HL-60 (cell line): ENCODE measurements around the gene GNA14.

Experiments
- DNase-seq, 2 experiments: peaks; one replicate each; pipeline ENCODE4 v3.0.0-alpha.2; 2010 to 2020; ENCODE audit warnings: low read depth in 1 of 2, low spot score in 1 of 2
- H3K27ac ChIP-seq: fragments of 250-450 bp; sonication (Bioruptor Pico); replicated peaks from 2 replicates; pipeline ENCODE4 v1.5.1; 2020; ENCODE audit warnings: mild to moderate bottlenecking, moderate library complexity
- H3K27me3 ChIP-seq: fragments of 250-450 bp; sonication (Bioruptor Pico); 2 replicates; pipeline ENCODE4 v1.5.1; 2021; ENCODE audit warnings: mild to moderate bottlenecking, moderate library complexity; ENCODE audit not compliant: insufficient read depth, poor library complexity, severe bottlenecking
- H3K4me3 ChIP-seq: replicated peaks from 2 replicates; pipeline ENCODE4 v1.5.1; 2011; ENCODE audit warnings: mild to moderate bottlenecking, control low read depth, low read length; ENCODE audit not compliant: insufficient read depth
- CTCF ChIP-seq: IDR thresholded peaks from one replicate; pipeline ENCODE4 v1.5.1; 2011; ENCODE audit warnings: low read length, control low read depth, inconsistent platforms; ENCODE audit not compliant: insufficient read depth
- GABPA ChIP-seq: IDR thresholded peaks from 2 replicates; pipeline ENCODE4 v1.6.1; 2012; ENCODE audit warnings: low read depth
- POLR2AphosphoS5 ChIP-seq: IDR thresholded peaks from 2 replicates; pipeline ENCODE4 v1.6.1; 2012; ENCODE audit warnings: low read depth
- REST ChIP-seq: IDR thresholded peaks from 2 replicates; pipeline ENCODE4 v1.6.1; 2012; ENCODE audit warnings: low read depth; ENCODE audit not compliant: insufficient replicate concordance
- SPI1 ChIP-seq: IDR thresholded peaks from 2 replicates; pipeline ENCODE4 v1.6.1; 2012; ENCODE audit warnings: low read depth, mild to moderate bottlenecking, borderline replicate concordance

GNA14 gene

GRCh38 chr9:77588271-77588937 is 59.7 kb downstream of the GNA14 start:
- TF ChIP-seq POLR2AphosphoS5: no peak
- TF ChIP-seq SPI1: no peak
- TF ChIP-seq CTCF: no peak
- TF ChIP-seq GABPA: no peak
- TF ChIP-seq REST: no peak
- DNase-seq: peak in 1 of 2 experiments; percentile 3
- no peak overlapping the region for H3K4me3 ChIP-seq
- no peak overlapping the region for H3K27ac ChIP-seq
- H3K27me3 ChIP-seq: peaks cover 2% of the 10 kb centered on the region

GRCh38 chr9:77587851-77588250 is 60.3 kb downstream of the GNA14 start:
- no peak for DNase-seq
- H3K27me3 ChIP-seq: peaks cover 5% of the 10 kb centered on the region
- no peak overlapping the region for H3K27ac ChIP-seq
- TF ChIP-seq CTCF: no peak
- TF ChIP-seq GABPA: no peak
- TF ChIP-seq REST: no peak
- TF ChIP-seq SPI1: no peak
- no peak overlapping the region for H3K4me3 ChIP-seq

- H3K27me3 ChIP-seq: peaks cover 5% of the 10 kb centered on the region
- no peak for TF ChIP-seq GABPA
- no peak for TF ChIP-seq REST
- no peak for TF ChIP-seq CTCF
- no peak for TF ChIP-seq POLR2AphosphoS5
- no peak for TF ChIP-seq SPI1
- no peak overlapping the region for H3K27ac ChIP-seq
- no peak overlapping the region for H3K4me3 ChIP-seq
- DNase-seq: no peak
These were observed 61.1 kb downstream of the GNA14 start for GRCh38 chr9:77587042-77587441.
